ENCODE data around the gene EHF. TPM values are rescaled to one million over a fixed set of nuclear protein-coding genes. Genes with fewer than 3 reads are reported as not detected.

Gene EHF
- total RNA-seq, 1 experiment from 2014 or later, result 37.0 TPM

DNA sequence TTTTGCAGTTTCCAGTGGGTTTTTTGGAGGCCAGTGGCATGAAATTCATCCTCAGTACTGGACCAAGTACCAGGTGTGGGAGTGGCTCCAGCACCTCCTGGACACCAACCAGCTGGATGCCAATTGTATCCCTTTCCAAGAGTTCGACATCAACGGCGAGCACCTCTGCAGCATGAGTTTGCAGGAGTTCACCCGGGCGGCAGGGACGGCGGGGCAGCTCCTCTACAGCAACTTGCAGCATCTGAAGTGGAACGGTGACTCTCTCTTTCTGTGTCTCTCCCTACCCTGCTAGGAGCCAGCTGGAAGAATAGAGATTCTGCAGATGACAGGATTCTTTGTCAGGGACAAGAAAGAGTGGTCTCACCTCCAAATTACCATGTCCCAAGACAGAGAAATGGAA is 25.5 kb downstream of the EHF start:
- TF ChIP-seq EZH2 (IDR thresholded peaks at IDR 0.05; ENCODE audit: low read length, unreplicated experiment), result no peak
- TF ChIP-seq, protein P1, sequence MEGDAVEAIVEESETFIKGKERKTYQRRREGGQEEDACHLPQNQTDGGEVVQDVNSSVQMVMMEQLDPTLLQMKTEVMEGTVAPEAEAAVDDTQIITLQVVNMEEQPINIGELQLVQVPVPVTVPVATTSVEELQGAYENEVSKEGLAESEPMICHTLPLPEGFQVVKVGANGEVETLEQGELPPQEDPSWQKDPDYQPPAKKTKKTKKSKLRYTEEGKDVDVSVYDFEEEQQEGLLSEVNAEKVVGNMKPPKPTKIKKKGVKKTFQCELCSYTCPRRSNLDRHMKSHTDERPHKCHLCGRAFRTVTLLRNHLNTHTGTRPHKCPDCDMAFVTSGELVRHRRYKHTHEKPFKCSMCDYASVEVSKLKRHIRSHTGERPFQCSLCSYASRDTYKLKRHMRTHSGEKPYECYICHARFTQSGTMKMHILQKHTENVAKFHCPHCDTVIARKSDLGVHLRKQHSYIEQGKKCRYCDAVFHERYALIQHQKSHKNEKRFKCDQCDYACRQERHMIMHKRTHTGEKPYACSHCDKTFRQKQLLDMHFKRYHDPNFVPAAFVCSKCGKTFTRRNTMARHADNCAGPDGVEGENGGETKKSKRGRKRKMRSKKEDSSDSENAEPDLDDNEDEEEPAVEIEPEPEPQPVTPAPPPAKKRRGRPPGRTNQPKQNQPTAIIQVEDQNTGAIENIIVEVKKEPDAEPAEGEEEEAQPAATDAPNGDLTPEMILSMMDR (conservative IDR thresholded peaks at IDR 0.05; ENCODE audit: low read depth, low read length), result no peak
- no peak for TF ChIP-seq EZH2phosphoT487 (IDR thresholded peaks at IDR 0.05; ENCODE audit: borderline replicate concordance, low read length)
- Histone ChIP-seq H3K27ac (ENCODE audit: low read length) (no peak overlapping the region), H3K4me2 (ENCODE audit: low read length) (no peak overlapping the region), H3K9me3 (ENCODE audit: low read length) (no peaks in the 10 kb centered on the region), H3F3A (ENCODE audit: low read length, unreplicated experiment) (no peaks in the 10 kb centered on the region), H3K4me3 (ENCODE audit: low read length) (no peak overlapping the region), H3K36me3 (ENCODE audit: low read depth, low read length) (peaks cover 51% of the 10 kb centered on the region), H4K20me1 (ENCODE audit: low read length) (no peaks in the 10 kb centered on the region), H3K79me2 (ENCODE audit: low read length) (peaks cover 35% of the 10 kb centered on the region), H3K27me3 (ENCODE audit: low read length) (no peaks in the 10 kb centered on the region), H3K9ac (ENCODE audit: low read length) (no peak overlapping the region), H3K9me2 (replicated peaks; ENCODE audit: low read length) (no peaks in the 10 kb centered on the region), H2AFZ (ENCODE audit: low read length) (no peak overlapping the region), H3K4me1 (ENCODE audit: insufficient read depth, low read length) (peaks cover 40% of the 10 kb centered on the region)
- DNase-seq (no peak), ATAC-seq (no peak)
- intact Hi-C loops (cut with micrococcal nuclease), result no loop called here
- no TSS peak for BruUV-seq (replicated peaks)
- POLR2A ChIA-PET (ENCODE audit: unreplicated experiment), result no interaction called here
- CTCF ChIA-PET, result no interaction called here

DNA sequence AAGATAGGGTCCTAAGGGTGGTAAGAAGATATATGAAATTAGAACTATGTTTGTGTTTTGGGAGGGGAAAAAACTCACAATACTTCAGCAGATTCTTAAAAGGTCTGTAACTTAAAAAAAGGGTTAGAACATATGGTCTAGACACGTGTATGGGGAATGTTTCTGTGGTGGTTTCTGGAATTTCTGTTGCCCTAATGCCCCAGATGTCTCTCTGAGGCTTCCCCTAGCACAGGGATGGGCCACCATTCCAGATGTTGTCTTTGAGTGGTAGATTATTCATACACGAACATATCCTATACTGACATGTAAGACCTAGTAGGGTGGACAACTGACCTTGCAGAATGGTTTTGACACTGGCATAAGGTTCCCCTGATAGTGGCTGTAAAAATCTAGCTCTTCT is 26.2 kb downstream of the EHF start:
- H3K9me2 ChIP-seq (replicated peaks; ENCODE audit: low read length), result no peaks in the 10 kb centered on the region
- POLR2A ChIA-PET (ENCODE audit: unreplicated experiment), result no interaction called here
- H3K9me3 ChIP-seq (ENCODE audit: low read length), result no peaks in the 10 kb centered on the region
- TF ChIP-seq, protein P1 (conservative IDR thresholded peaks at IDR 0.05; ENCODE audit: low read depth, low read length), result no peak
- no peak for TF ChIP-seq EZH2 (IDR thresholded peaks at IDR 0.05; ENCODE audit: low read length, unreplicated experiment)
- TF ChIP-seq EZH2phosphoT487 (IDR thresholded peaks at IDR 0.05; ENCODE audit: borderline replicate concordance, low read length), result no peak
- H3K27me3 ChIP-seq (ENCODE audit: low read length), result no peaks in the 10 kb centered on the region
- no peaks in the 10 kb centered on the region for H4K20me1 ChIP-seq (ENCODE audit: low read length)
- H3K27ac ChIP-seq (ENCODE audit: low read length), result no peak overlapping the region
- DNase-seq (no peak), ATAC-seq (no peak)
- H3K4me1 ChIP-seq (ENCODE audit: insufficient read depth, low read length), result peaks cover 40% of the 10 kb centered on the region
- no peak overlapping the region for H3K4me3 ChIP-seq (ENCODE audit: low read length)
- peaks cover 55% of the 10 kb centered on the region for H3K36me3 ChIP-seq (ENCODE audit: low read depth, low read length)
- no peaks in the 10 kb centered on the region for H3F3A ChIP-seq (ENCODE audit: low read length, unreplicated experiment)
- no TSS peak for BruUV-seq (replicated peaks)
- no peak overlapping the region for H3K4me2 ChIP-seq (ENCODE audit: low read length)
- CTCF ChIA-PET, result no interaction called here
- H2AFZ ChIP-seq (ENCODE audit: low read length), result no peak overlapping the region
- H3K79me2 ChIP-seq (ENCODE audit: low read length), result peaks cover 29% of the 10 kb centered on the region
- intact Hi-C loops (cut with micrococcal nuclease), result no loop called here
- H3K9ac ChIP-seq (ENCODE audit: low read length), result no peak overlapping the region

DNA sequence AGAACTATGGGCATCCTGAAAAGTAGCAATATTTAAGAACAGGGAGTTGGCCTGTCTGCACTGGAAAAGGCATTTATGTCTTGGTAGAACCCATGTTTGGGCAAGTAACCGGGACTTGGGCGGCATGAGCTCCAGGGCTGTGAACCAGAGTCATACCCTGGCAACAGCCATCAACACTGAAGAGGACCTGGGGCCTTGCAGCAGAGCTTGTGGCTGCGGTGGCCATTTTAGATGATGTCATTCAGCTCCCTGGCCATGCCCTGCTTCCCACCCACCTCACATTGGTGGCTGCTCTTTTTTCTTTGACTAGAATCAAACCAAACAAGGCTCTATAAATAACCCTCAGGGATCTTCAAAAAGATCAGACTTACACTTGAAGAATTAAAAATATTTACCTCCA is 26.6 kb downstream of the EHF start:
- no peak for TF ChIP-seq EZH2 (IDR thresholded peaks at IDR 0.05; ENCODE audit: low read length, unreplicated experiment)
- TF ChIP-seq, protein P1 (conservative IDR thresholded peaks at IDR 0.05; ENCODE audit: low read depth, low read length), result no peak
- no peak for TF ChIP-seq EZH2phosphoT487 (IDR thresholded peaks at IDR 0.05; ENCODE audit: borderline replicate concordance, low read length)
- intact Hi-C loops (cut with micrococcal nuclease), result no loop called here
- ChIA-PET POLR2A (ENCODE audit: unreplicated experiment) (no interaction called here), CTCF (no interaction called here)
- BruUV-seq (replicated peaks), result no TSS peak
- Histone ChIP-seq H3K27ac (ENCODE audit: low read length) (no peak overlapping the region), H3F3A (ENCODE audit: low read length, unreplicated experiment) (peaks cover under 1% of the 10 kb centered on the region), H3K36me3 (ENCODE audit: low read depth, low read length) (peaks cover 55% of the 10 kb centered on the region), H2AFZ (ENCODE audit: low read length) (no peak overlapping the region), H3K79me2 (ENCODE audit: low read length) (peaks cover 25% of the 10 kb centered on the region), H3K4me1 (ENCODE audit: insufficient read depth, low read length) (peaks cover 40% of the 10 kb centered on the region), H3K9me3 (ENCODE audit: low read length) (no peaks in the 10 kb centered on the region), H4K20me1 (ENCODE audit: low read length) (no peaks in the 10 kb centered on the region), H3K9ac (ENCODE audit: low read length) (no peak overlapping the region), H3K4me2 (ENCODE audit: low read length) (no peak overlapping the region), H3K4me3 (ENCODE audit: low read length) (no peak overlapping the region), H3K27me3 (ENCODE audit: low read length) (no peaks in the 10 kb centered on the region), H3K9me2 (replicated peaks; ENCODE audit: low read length) (no peaks in the 10 kb centered on the region)
- no peak for ATAC-seq
- no peak for DNase-seq
